Transverse colon (tissue), 4 donors: Measurements from ENCODE around the gene ERLIN1. TPM values are rescaled to one million over a fixed set of nuclear protein-coding genes. Genes with fewer than 3 reads are reported as not detected.

Experiments used
- DNase-seq: peaks from one replicate; pipeline ENCODE4 v3.0.0-alpha.2; 2019
- H3K27ac ChIP-seq, 4 donors: fragments of 200-600 bp; sonication (generic); 2 replicates each; pipeline ENCODE4 v1.5.1; 2016 to 2018; ENCODE audit warnings: inconsistent platforms in 4 of 4
- H3K27me3 ChIP-seq: fragments of 200-600 bp; sonication (generic); 2 replicates; pipeline ENCODE4 v1.5.1; 2017; ENCODE audit warnings: inconsistent platforms
- H3K36me3 ChIP-seq, 4 donors: fragments of 200-600 bp; sonication (generic); 2 replicates each; pipeline ENCODE4 v1.5.1; 2017 to 2019; ENCODE audit warnings: inconsistent platforms in 4 of 4
- H3K4me1 ChIP-seq, 4 donors: fragments of 200-600 bp; sonication (generic); 2 replicates each; pipeline ENCODE4 v1.5.1; 2017 to 2020; ENCODE audit warnings: inconsistent platforms in 4 of 4
- H3K4me3 ChIP-seq, 4 donors: fragments of 200-600 bp; sonication (generic); 1 replicate in 1 of 4; 2 replicates in 3 of 4; pipeline versions ENCODE4 v1.5.1 to v1.6.1; 2017 to 2019; ENCODE audit warnings: inconsistent platforms in 4 of 4
- H3K9me3 ChIP-seq, 2 donors: fragments of 200-600 bp; sonication (generic); 2 replicates each; pipeline ENCODE4 v1.5.1; 2017 to 2019; ENCODE audit warnings: inconsistent platforms in 2 of 2
- CTCF ChIP-seq, 5 experiments: fragments of 200-600 bp in 3 of 5; fragments of 450-650 bp in 2 of 5; sonication (generic) in 3 of 5; IDR thresholded peaks; 1 replicate in 2 of 5; 2 replicates in 3 of 5; pipeline ENCODE4 v1.5.1; 2016 to 2017; ENCODE audit warnings: antibody characterized with exemption in 5 of 5, inconsistent platforms in 3 of 5, mild to moderate bottlenecking in 2 of 5, moderate library complexity in 1 of 5
- EP300 ChIP-seq: sonication (generic); formaldehyde crosslinking; IDR thresholded peaks from one replicate; pipeline ENCODE4 v1.6.1; 2017; ENCODE audit warnings: antibody characterized with exemption, low read depth
- POLR2A ChIP-seq: fragments of 450-650 bp; IDR thresholded peaks from one replicate; pipeline ENCODE4 v1.6.1; 2016; ENCODE audit warnings: antibody characterized with exemption, mild to moderate bottlenecking, moderate library complexity
- POLR2AphosphoS5 ChIP-seq, 3 donors: sonication (generic); formaldehyde crosslinking; IDR thresholded peaks; one replicate each; pipeline ENCODE4 v1.6.1; 2016; ENCODE audit warnings: antibody characterized with exemption in 3 of 3
- WGBS, 2 donors: methylation state at CpG; one replicate each; pipeline ENCODE4 v1.1.5; 2018; ENCODE audit warnings: low coverage in 1 of 2; 5-methylcytosine and 5-hydroxymethylcytosine counted together
- in situ Hi-C, 4 donors: fragments of 200-750 bp; cut with MboI; loops; one replicate each; pipeline versions ENCODE4 v1.15.0 to v1.15.1; 2017; ENCODE audit warnings: low sequenced_read_pairs in 3 of 4, low pct_ligation_motif_present in 1 of 4, low pct_unique_long_range_greater_than_20kb in 1 of 4
- intact Hi-C: fragments of 100-400 bp; cut with DNase I; formaldehyde crosslinking; loops from one replicate; pipeline ENCODE4 v1.15.1; 2023; ENCODE audit warnings: low total_unique reads
- total RNA-seq, 4 donors: library from RNA; depleted of rRNA; stranded (reverse); fragments of >200 nt; gene quantifications; one replicate each; pipeline ENCODE4 v1.1.0, GENCODE V29; 2016

Gene ERLIN1
- total RNA-seq, 4 donors from 2014 or later, result 21.7 to 41.0 (median 39.6) TPM

GRCh38 chr10:100162696-100163095, 23.1 kb downstream of the ERLIN1 start:
- H3K4me1 ChIP-seq, result peaks cover 0 to 34% (median 12%) of the 10 kb centered on the region in 4 donors
- WGBS, 2 donors, result 89 to 96% methylated on average over 3 of the region's 3 CpGs
- in situ Hi-C loops, result no loop called here

GRCh38 chr10:100158044-100158805, 27.6 kb downstream of the ERLIN1 start:
- 67 to 83% methylated on average over 2 of the region's 2 CpGs for WGBS, 2 donors

More at GRCh38 chr10:100162696-100163095, 23.1 kb downstream of the ERLIN1 start:
- no peaks in the 10 kb centered on the region for H3K27me3 ChIP-seq
- H3K27ac ChIP-seq, result no peak overlapping the region
- H3K9me3 ChIP-seq, result no peaks in the 10 kb centered on the region
- H3K4me3 ChIP-seq, result no peak overlapping the region
- intact Hi-C loops, result no loop called here
- no peak for TF ChIP-seq CTCF (IDR thresholded peaks at IDR 0.05)
- no peak for TF ChIP-seq POLR2AphosphoS5 (IDR thresholded peaks at IDR 0.05)
- TF ChIP-seq EP300, result no peak
- TF ChIP-seq POLR2A, result no peak
- no peak for DNase-seq
- peaks cover 0 to 24% (median 7%) of the 10 kb centered on the region in 4 donors for H3K36me3 ChIP-seq

GRCh38 chr10:100157156-100157555, 28.7 kb downstream of the ERLIN1 start:
- H3K4me1 ChIP-seq, result no peaks in the 10 kb centered on the region
- H3K9me3 ChIP-seq, result no peaks in the 10 kb centered on the region
- TF ChIP-seq POLR2A (no peak), EP300 (no peak), POLR2AphosphoS5 (IDR thresholded peaks at IDR 0.05) (no peak), CTCF (IDR thresholded peaks at IDR 0.05) (no peak)
- in situ Hi-C loops (no loop called here), intact Hi-C loops (no loop called here)
- no peak for DNase-seq
- H3K36me3 ChIP-seq, result peaks cover 0 to 61% (median 27%) of the 10 kb centered on the region in 4 donors
- H3K4me3 ChIP-seq, result no peak overlapping the region
- H3K27me3 ChIP-seq, result no peaks in the 10 kb centered on the region
- H3K27ac ChIP-seq, result no peak overlapping the region

More at GRCh38 chr10:100158044-100158805, 27.6 kb downstream of the ERLIN1 start:
- Histone ChIP-seq H3K9me3 (no peaks in the 10 kb centered on the region), H3K27me3 (no peaks in the 10 kb centered on the region), H3K27ac (no peak overlapping the region), H3K4me3 (no peak overlapping the region), H3K36me3 (peaks cover 0 to 50% (median 24%) of the 10 kb centered on the region in 4 donors), H3K4me1 (peaks cover 0 to under 1% (median 0%) of the 10 kb centered on the region in 4 donors)
- in situ Hi-C loops (no loop called here), intact Hi-C loops (no loop called here)
- no peak for DNase-seq
- TF ChIP-seq POLR2A (no peak), CTCF (IDR thresholded peaks at IDR 0.05) (no peak), EP300 (no peak), POLR2AphosphoS5 (IDR thresholded peaks at IDR 0.05) (no peak)

DNA sequence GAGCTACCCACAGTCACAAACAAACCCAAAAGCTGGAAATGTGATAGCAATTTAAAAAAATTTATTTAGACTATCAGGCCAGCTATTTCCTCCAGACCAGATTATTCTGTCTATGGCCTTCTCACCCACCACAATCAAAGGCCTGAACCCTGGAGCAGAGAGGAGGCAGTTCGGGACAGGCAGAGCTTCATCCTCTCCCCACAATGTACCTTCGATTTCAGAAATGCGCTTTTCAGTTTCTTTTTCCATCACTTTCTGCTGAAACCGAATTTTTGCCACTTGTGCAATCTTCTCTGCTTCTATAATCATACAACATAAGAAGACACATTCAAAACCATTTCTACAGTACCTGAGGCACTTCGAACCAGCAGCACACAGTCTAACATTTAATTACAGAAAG, 29.9 kb downstream of the ERLIN1 start:
- H3K36me3 ChIP-seq, result peaks cover 0 to 73% (median 27%) of the 10 kb centered on the region in 4 donors
- TF ChIP-seq EP300, result no peak
- TF ChIP-seq CTCF (IDR thresholded peaks at IDR 0.05), result no peak
- TF ChIP-seq POLR2AphosphoS5 (IDR thresholded peaks at IDR 0.05), result no peak
- no peak for TF ChIP-seq POLR2A
- no peaks in the 10 kb centered on the region for H3K27me3 ChIP-seq
- no peaks in the 10 kb centered on the region for H3K4me1 ChIP-seq
- no peak for DNase-seq
- no peak overlapping the region for H3K4me3 ChIP-seq
- 83 to 100% methylated on average over 2 to 5 of the region's 5 CpGs for WGBS, 2 donors
- H3K9me3 ChIP-seq, result no peaks in the 10 kb centered on the region
- no peak overlapping the region for H3K27ac ChIP-seq
- intact Hi-C loops (no loop called here), in situ Hi-C loops (no loop called here)
